GM20431 (cell line): Measurements from ENCODE around the gene PLEKHG4.

Experiments
- in situ Hi-C: fragments of 300-500 bp; cut with MseI, MboI; formaldehyde crosslinking; loops from one replicate; pipeline ENCODE4 v1.15.0; 2020; ENCODE audit warnings: low sequenced_read_pairs; ENCODE audit not compliant: unreplicated experiment

PLEKHG4 gene

DNA sequence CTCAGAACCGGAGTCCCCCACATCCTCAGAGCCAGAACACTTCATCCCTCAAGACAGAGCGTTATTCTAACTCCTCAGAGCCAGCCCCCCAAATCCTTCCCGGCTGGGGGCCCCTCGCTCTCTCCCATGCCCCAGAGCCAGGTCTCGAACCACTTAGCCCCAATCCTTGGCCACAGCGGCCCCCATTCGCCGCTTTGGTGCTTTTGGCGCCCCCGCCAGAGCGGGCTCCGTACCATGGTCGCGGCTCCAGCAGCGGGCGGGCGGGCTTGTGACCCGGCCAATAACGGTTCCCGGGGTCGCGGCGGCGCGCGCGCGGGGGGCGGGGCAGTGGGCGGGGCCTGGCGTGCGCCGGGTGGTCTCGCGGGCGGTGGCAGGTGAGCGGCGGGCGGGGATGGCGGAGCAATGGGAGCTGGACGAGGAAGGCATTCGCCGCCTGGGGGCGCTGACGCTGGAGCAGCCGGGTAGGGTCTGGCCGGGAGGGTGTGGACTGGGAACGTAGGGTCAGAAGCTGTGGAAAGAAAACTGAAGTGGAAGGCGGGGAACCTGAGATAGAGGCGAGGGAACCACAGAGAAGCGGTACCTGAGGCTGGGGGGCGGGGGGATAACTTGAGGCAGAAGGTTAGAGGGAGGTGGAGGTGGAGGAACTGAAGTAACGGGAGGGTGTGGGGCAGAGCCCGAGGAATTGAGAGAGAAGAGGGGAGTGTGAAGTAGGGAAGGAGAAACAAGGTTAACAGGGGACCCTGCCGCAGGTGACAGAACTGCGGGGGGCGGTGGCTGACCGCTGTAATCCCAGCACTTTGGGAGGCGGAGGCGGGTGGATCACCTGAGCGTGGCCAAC lies 47.4 kb downstream of the PLEKHG4 start, which contains the start of the genes KCTD19 and LRRC36:
Gene KCTD19, minus strand, starts transcription at position 270 of the 838 bp plus-strand sequence. Its CDS starts 34 bp downstream, at position 236.
Gene LRRC36, plus strand, starts transcription at position 344 of the 838 bp plus-strand sequence. Its CDS starts 48 bp downstream, at position 392.
- in situ Hi-C loops: no loop called here

DNA sequence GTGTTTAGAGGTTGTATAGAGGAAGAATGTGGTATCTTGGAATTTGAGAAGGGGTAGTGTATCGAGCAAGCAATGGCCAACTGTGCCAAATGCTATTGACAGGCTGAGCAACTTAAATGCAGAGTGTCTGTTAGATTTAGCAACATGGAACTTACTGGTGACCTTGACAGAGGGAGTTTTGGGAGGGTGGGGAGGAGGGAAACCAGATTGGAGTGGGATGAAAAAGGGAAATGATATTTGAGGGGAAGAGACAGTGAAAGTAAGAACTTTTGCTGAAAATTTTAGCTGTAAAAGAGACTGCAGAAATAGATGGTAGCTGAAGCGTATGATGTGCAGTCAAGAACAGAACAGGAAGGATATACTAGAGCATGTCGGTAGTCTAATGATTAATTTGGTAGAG lies 48.4 kb downstream of the PLEKHG4 start:
- in situ Hi-C loops: no loop called here

DNA sequence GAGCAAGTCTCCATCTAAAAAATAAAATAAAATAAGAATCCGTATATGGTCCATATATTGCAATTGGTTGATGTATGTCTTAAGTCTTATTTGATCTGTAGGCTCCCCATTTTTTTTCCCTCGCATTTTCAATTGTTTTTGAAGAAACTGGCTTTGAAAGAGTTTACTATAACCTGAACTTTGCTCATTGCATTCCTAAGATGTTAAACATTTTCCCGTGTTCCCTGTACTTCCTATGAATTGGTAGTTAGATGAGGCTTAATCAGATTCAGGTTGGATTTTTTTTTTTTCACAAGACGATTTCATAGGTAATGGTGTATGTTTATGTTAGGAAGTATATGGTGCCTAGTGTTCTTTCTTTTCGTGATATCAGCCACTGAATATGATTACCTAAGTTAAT lies 50.6 kb downstream of the PLEKHG4 start:
- in situ Hi-C loops: no loop called here

GRCh38 chr16:67333315-67333714 lies 54.0 kb downstream of the PLEKHG4 start:
- in situ Hi-C loops: no loop called here

DNA sequence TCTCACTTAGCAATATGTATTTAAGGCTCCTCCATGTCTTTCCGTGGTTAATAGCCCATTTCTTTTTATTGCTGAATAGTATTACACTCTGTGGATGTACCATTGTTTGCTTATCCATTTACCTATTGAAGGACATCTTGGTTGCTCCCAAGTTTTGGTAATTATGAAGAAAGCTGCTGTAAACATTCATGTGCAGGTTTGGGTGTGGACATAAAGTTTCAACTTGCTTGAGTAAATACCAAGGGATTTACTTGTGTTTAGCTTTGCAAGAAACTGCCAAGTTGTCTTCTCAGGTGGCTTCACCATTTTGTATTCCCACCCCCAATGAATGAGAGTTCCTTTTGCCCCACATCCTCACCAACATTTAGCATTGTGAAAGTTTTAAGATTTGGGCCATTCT lies 56.8 kb downstream of the PLEKHG4 start:
- in situ Hi-C loops: no loop called here

DNA sequence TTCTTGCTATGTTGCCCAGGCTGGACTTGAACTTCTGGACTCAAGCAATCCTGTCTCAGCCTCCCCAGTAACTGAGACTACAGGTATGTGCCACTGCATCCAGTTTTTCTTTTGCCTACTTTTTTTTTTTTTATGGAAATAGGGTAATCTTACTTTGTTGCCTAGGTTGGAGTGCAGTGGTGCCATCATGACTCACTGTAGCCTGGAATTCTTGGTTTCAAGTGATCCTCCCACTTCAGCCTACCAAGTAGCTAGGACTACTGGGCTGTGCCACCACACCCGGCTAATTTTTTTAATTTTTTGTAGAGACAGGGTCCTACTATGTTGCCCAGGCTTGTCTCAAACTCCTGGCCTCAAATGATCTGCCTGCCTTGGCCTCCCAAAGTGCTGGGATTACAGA lies 57.3 kb downstream of the PLEKHG4 start:
- in situ Hi-C loops: no loop called here
